IMR-90 (cell line): ENCODE data around the gene YKT6. TPM values are rescaled to one million over a fixed set of nuclear protein-coding genes. Genes with fewer than 3 reads are reported as not detected.

Experiments
- ATAC-seq: fragments of 200-7000 bp; cut with Tn5 transposase; 2 replicates; pipeline ENCODE4 v1.9.1; 2020; ENCODE audit warnings: low read depth, mild to moderate bottlenecking, moderate library complexity
- BruUV-seq: library from RNA; stranded (reverse); fragments of 400-500 nt; replicated peaks from 2 replicates; lab custom pipeline; 2021; lab: Mats Ljungman, UMichigan
- CTCF ChIA-PET: fragments of 300-600 bp; formaldehyde crosslinking; extraction: SDS; loops from one replicate; lab custom pipeline; 2021; ENCODE audit warnings: antibody characterized with exemption; lab: Yijun Ruan, JAX
- POLR2A ChIA-PET: fragments of 300-600 bp; sonication (Branson Sonifier 250); formaldehyde crosslinking; loops from one replicate; lab custom pipeline; 2022; ENCODE audit warnings: antibody characterized with exemption; ENCODE audit not compliant: unreplicated experiment; lab: Charles Lee
- DNase-seq: peaks from one replicate; pipeline ENCODE4 v3.0.0; 2013
- H2AFZ ChIP-seq: replicated peaks from 2 replicates; pipeline ENCODE3; 2013; ENCODE audit warnings: low read length, mild to moderate bottlenecking; ENCODE audit not compliant: poor library complexity
- H2AK5ac ChIP-seq: 2 replicates; pipeline ENCODE4 v1.6.1; 2013; ENCODE audit warnings: low read depth, low read length, inconsistent platforms
- H2AK9ac ChIP-seq: replicated peaks from 2 replicates; pipeline ENCODE3; 2013; ENCODE audit warnings: mild to moderate bottlenecking, low read depth, low read length, moderate library complexity; ENCODE audit not compliant: poor library complexity
- H2BK120ac ChIP-seq: 2 replicates; pipeline ENCODE4 v1.6.1; 2013; ENCODE audit warnings: low read depth, low read length, inconsistent platforms
- H2BK15ac ChIP-seq: 3 replicates; pipeline ENCODE4 v1.6.1; 2013; ENCODE audit warnings: low read depth, low read length, inconsistent platforms
- H2BK20ac ChIP-seq: 2 replicates; pipeline ENCODE4 v1.6.1; 2013; ENCODE audit warnings: low read depth, mild to moderate bottlenecking, inconsistent platforms, low read length, moderate library complexity
- H2BK5ac ChIP-seq: 2 replicates; pipeline ENCODE4 v1.6.1; 2013; ENCODE audit warnings: mild to moderate bottlenecking, low read depth, low read length, inconsistent platforms; ENCODE audit not compliant: poor library complexity, severe bottlenecking
- H3K14ac ChIP-seq: replicated peaks from 2 replicates; pipeline ENCODE4 v1.6.1; 2013; ENCODE audit warnings: low read depth, low read length, inconsistent platforms
- H3K18ac ChIP-seq: 2 replicates; pipeline ENCODE4 v1.6.1; 2013; ENCODE audit warnings: low read depth, low read length, control low read depth
- H3K23ac ChIP-seq: 2 replicates; pipeline ENCODE4 v1.6.1; 2013; ENCODE audit warnings: low read depth, low read length, inconsistent platforms
- H3K27ac ChIP-seq: 2 replicates; pipeline ENCODE4 v1.5.1; 2013; ENCODE audit warnings: mild to moderate bottlenecking, control low read depth, low read length; ENCODE audit not compliant: insufficient read depth
- H3K27me3 ChIP-seq: 2 replicates; pipeline ENCODE4 v1.6.1; 2013; ENCODE audit warnings: low read length; ENCODE audit not compliant: control insufficient read depth, insufficient read depth
- H3K36me3 ChIP-seq: 2 replicates; pipeline ENCODE4 v1.6.1; 2013; ENCODE audit warnings: low read length, mixed read lengths; ENCODE audit not compliant: control insufficient read depth, insufficient read depth
- H3K4ac ChIP-seq: 2 replicates; pipeline ENCODE4 v1.6.1; 2013; ENCODE audit warnings: low read depth, low read length, inconsistent platforms
- H3K4me1 ChIP-seq: 2 replicates; pipeline ENCODE4 v1.6.1; 2013; ENCODE audit warnings: low read length, mixed read lengths; ENCODE audit not compliant: control insufficient read depth, insufficient read depth
- H3K4me2 ChIP-seq: 2 replicates; pipeline ENCODE4 v1.6.1; 2013; ENCODE audit warnings: low read depth, mild to moderate bottlenecking, control low read depth, low read length, moderate library complexity
- H3K4me3 ChIP-seq: 2 replicates; pipeline ENCODE4 v1.5.1; 2013; ENCODE audit warnings: low read depth, mild to moderate bottlenecking, control low read depth, low read length, moderate library complexity; ENCODE audit not compliant: insufficient read depth
- H3K56ac ChIP-seq: 2 replicates; pipeline ENCODE4 v1.6.1; 2013; ENCODE audit warnings: low read length, inconsistent platforms; ENCODE audit not compliant: insufficient read depth; ENCODE audit errors: extremely low read depth
- H3K79me1 ChIP-seq, 2 experiments: 2 replicates each; pipeline ENCODE4 v1.6.1; 2013; ENCODE audit warnings: low read length in 2 of 2, inconsistent platforms in 1 of 2, low read depth in 1 of 2
- H3K9ac ChIP-seq: 2 replicates; pipeline ENCODE4 v1.6.1; 2013; ENCODE audit warnings: low read depth, low read length, control low read depth
- H3K9me1 ChIP-seq: 2 replicates; pipeline ENCODE4 v1.6.1; 2013; ENCODE audit warnings: low read length, inconsistent platforms; ENCODE audit not compliant: insufficient read depth
- H3K9me3 ChIP-seq: 2 replicates; pipeline ENCODE4 v1.6.1; 2013; ENCODE audit warnings: low read length; ENCODE audit not compliant: control insufficient read depth, insufficient read depth
- H4K20me1 ChIP-seq: 2 replicates; pipeline ENCODE4 v1.6.1; 2013; ENCODE audit warnings: low read length, inconsistent platforms; ENCODE audit not compliant: insufficient read depth
- H4K5ac ChIP-seq: 2 replicates; pipeline ENCODE4 v1.6.1; 2013; ENCODE audit warnings: mild to moderate bottlenecking, low read depth, low read length, control low read depth
- H4K8ac ChIP-seq, 2 experiments: 2 replicates each; pipeline ENCODE4 v1.6.1; 2013; ENCODE audit warnings: low read depth in 2 of 2, low read length in 2 of 2, control low read depth in 1 of 2, inconsistent platforms in 1 of 2
- H4K91ac ChIP-seq: 2 replicates; pipeline ENCODE4 v1.6.1; 2013; ENCODE audit warnings: low read depth, low read length, inconsistent platforms; ENCODE audit not compliant: insufficient read depth
- BHLHE40 ChIP-seq: fragments of 150-350 bp; IDR thresholded peaks from 2 replicates; pipeline ENCODE4 v1.6.1; 2016; ENCODE audit warnings: mild to moderate bottlenecking, low read depth, low read length
- CEBPB ChIP-seq: IDR thresholded peaks from 2 replicates; pipeline ENCODE4 v1.6.1; 2012; ENCODE audit warnings: low read depth, low read length, improper control_type of control experiment
- ELK1 ChIP-seq: fragments of 150-350 bp; IDR thresholded peaks from 2 replicates; pipeline ENCODE4 v1.6.1; 2016; ENCODE audit warnings: low read depth, mild to moderate bottlenecking, low read length, moderate library complexity, borderline replicate concordance
- FOS ChIP-seq: fragments of 150-350 bp; IDR thresholded peaks from 2 replicates; pipeline ENCODE4 v1.6.1; 2016; ENCODE audit warnings: low read depth, low read length
- MAFK ChIP-seq: IDR thresholded peaks from 2 replicates; pipeline ENCODE4 v1.6.1; 2012; ENCODE audit warnings: low read depth, low read length, improper control_type of control experiment
- MAZ ChIP-seq: IDR thresholded peaks from 2 replicates; pipeline ENCODE4 v1.6.1; 2012; ENCODE audit warnings: low read depth, mild to moderate bottlenecking, low read length, improper control_type of control experiment, moderate library complexity, borderline replicate concordance
- MXI1 ChIP-seq: IDR thresholded peaks from 2 replicates; pipeline ENCODE4 v1.6.1; 2012; ENCODE audit warnings: low read depth, mild to moderate bottlenecking, low read length, moderate library complexity, borderline replicate concordance
- POLR2A ChIP-seq: IDR thresholded peaks from 2 replicates; pipeline ENCODE4 v1.6.1; 2012; ENCODE audit warnings: mild to moderate bottlenecking, low read depth, low read length
- RAD21 ChIP-seq: IDR thresholded peaks from 2 replicates; pipeline ENCODE4 v1.6.1; 2012; ENCODE audit warnings: low read length, improper control_type of control experiment
- RCOR1 ChIP-seq: IDR thresholded peaks from 2 replicates; pipeline ENCODE4 v1.6.1; 2012; ENCODE audit warnings: mild to moderate bottlenecking, low read length, improper control_type of control experiment; ENCODE audit not compliant: insufficient replicate concordance
- RFX5 ChIP-seq: IDR thresholded peaks from 2 replicates; pipeline ENCODE4 v1.8.0; 2012; ENCODE audit warnings: low read depth, mild to moderate bottlenecking, low read length, moderate library complexity
- USF2 ChIP-seq: fragments of 150-350 bp; IDR thresholded peaks from 2 replicates; pipeline ENCODE4 v1.6.1; 2017; ENCODE audit warnings: mild to moderate bottlenecking, antibody characterized with exemption, low read length, low read depth
- WGBS, 2 experiments: methylation state at CpG; one replicate each; pipeline versions ENCODE4 v1.1.5 to v1.1.7; 2013; ENCODE audit warnings: missing lambda C conversion rate in 2 of 2; ENCODE audit not compliant: insufficient read length in 1 of 2; ENCODE audit errors: extremely low coverage in 2 of 2; 5-methylcytosine and 5-hydroxymethylcytosine counted together
- dilution Hi-C: fragments of 300-500 bp; cut with HindIII; formaldehyde crosslinking; loops from one replicate; pipeline ENCODE4 v1.14.3; 2018; ENCODE audit warnings: low sequenced_read_pairs; ENCODE audit not compliant: unreplicated experiment
- in situ Hi-C: fragments of 300-500 bp; cut with MboI; formaldehyde crosslinking; loops from 3 replicates; pipeline ENCODE4 v1.14.3; 2019; ENCODE audit warnings: low sequenced_read_pairs, inconsistent platforms, mixed read lengths
- intact Hi-C: fragments of 100-400 bp; cut with micrococcal nuclease; formaldehyde crosslinking; loops from 2 replicates; pipeline ENCODE4 v1.10.0; 2022
- polyA plus RNA-seq, 3 experiments: library from polyadenylated mRNA; depleted of rRNA; stranded (reverse); fragments of >200 nt; gene quantifications; 2 replicates each; pipeline ENCODE4 v1.2.3, GENCODE V29; 2012; ENCODE audit warnings: low replicate concordance in 1 of 3
- total RNA-seq: library from RNA; depleted of rRNA; stranded (reverse); fragments of >200 nt; gene quantifications from 2 replicates; pipeline ENCODE4 v1.2.3, GENCODE V29; 2012

Gene YKT6
- total and polyA plus RNA-seq, 2 of the 4 experiments (the other 2 are of a cell fraction): 115 to 120 TPM

GRCh38 chr7:44258865-44259546 lies 58.2 kb downstream of the YKT6 start (continued):
- TF ChIP-seq POLR2A: no peak

GRCh38 chr7:44259547-44260457 lies 59.0 kb downstream of the YKT6 start:
- Histone ChIP-seq H4K5ac (no peak overlapping the region), H2AK5ac (peak overlapping the region; percentile 96), H3K79me1 (no peaks in the 10 kb centered on the region), H3K9me1 (peaks cover 28% of the 10 kb centered on the region), H3K36me3 (no peaks in the 10 kb centered on the region), H2AK9ac (peak overlapping the region; percentile 38), H4K91ac (no peak overlapping the region), H3K27me3 (peaks cover 16% of the 10 kb centered on the region), H3K56ac (no peak overlapping the region), H4K20me1 (peaks cover 6% of the 10 kb centered on the region), H2AFZ (peak overlapping the region; percentile 16), H2BK120ac (peak overlapping the region; percentile 84), H4K8ac (peak overlapping the region in 1 of 2 experiments; percentile 71; a peak in 1 of 4 replicates), H2BK20ac (peak overlapping the region; percentile 89; the same call in 1 of the 2 replicates), H3K27ac (no peak overlapping the region; the same call in 1 of the 2 replicates), H3K9me3 (no peaks in the 10 kb centered on the region), H3K4me3 (no peak overlapping the region), H2BK5ac (peak overlapping the region; percentile 35), H3K4ac (peak overlapping the region; percentile 78), H3K9ac (no peak overlapping the region), H3K14ac (no peak overlapping the region; the same call in 1 of the 2 replicates), H3K4me2 (no peak overlapping the region), H3K18ac (no peak overlapping the region), H3K4me1 (peaks cover 25% of the 10 kb centered on the region), H3K23ac (peak overlapping the region; percentile 51; the same call in 1 of the 2 replicates), H2BK15ac (peak overlapping the region; percentile 10; the same call in 1 of the 3 replicates)
- no TSS peak for BruUV-seq
- ChIA-PET POLR2A (no interaction called here), CTCF (no interaction called here)
- ATAC-seq (peak; percentile 77), DNase-seq (peak; percentile 96)
- in situ Hi-C loops: no loop called here
- intact Hi-C loops: no loop called here
- TF ChIP-seq ELK1 (no peak), RCOR1 (no peak), BHLHE40 (peak; percentile 95), MAZ (no peak), USF2 (peak; percentile 88), POLR2A (no peak), FOS (peak; percentile 70), MXI1 (peak; percentile 68), CEBPB (peak; percentile 91), MAFK (peak; percentile 24; the same call in 1 of the 2 replicates), RAD21 (0 out of 2 replicates have a peak, but pooled peaks have one; percentile 29), RFX5 (no peak)
- 100% methylated on average over 1 of the region's 18 CpGs; no CpG with 5 or more reads in 1 of the 2 experiments for WGBS, 2 experiments
- dilution Hi-C loops: no loop called here
